GM12875 (cell line): ENCODE data around the gene LIMS2.

Experiments used
- H3K4me3 ChIP-seq: one replicate; pipeline ENCODE4 v1.5.1; 2011; ENCODE audit warnings: low read depth, low read length, control low read depth
- TF ChIP-seq, protein P1 (sequence below): IDR thresholded peaks from 2 replicates; pipeline ENCODE4 v1.5.1; 2011; ENCODE audit warnings: low read depth, mild to moderate bottlenecking, control low read depth, inconsistent platforms, low read length, moderate library complexity, borderline replicate concordance; ENCODE audit not compliant: insufficient read depth

Gene LIMS2

GRCh38 chr2:127647242-127648190 is 27.8 kb downstream of the LIMS2 start:
- TF ChIP-seq, protein P1, sequence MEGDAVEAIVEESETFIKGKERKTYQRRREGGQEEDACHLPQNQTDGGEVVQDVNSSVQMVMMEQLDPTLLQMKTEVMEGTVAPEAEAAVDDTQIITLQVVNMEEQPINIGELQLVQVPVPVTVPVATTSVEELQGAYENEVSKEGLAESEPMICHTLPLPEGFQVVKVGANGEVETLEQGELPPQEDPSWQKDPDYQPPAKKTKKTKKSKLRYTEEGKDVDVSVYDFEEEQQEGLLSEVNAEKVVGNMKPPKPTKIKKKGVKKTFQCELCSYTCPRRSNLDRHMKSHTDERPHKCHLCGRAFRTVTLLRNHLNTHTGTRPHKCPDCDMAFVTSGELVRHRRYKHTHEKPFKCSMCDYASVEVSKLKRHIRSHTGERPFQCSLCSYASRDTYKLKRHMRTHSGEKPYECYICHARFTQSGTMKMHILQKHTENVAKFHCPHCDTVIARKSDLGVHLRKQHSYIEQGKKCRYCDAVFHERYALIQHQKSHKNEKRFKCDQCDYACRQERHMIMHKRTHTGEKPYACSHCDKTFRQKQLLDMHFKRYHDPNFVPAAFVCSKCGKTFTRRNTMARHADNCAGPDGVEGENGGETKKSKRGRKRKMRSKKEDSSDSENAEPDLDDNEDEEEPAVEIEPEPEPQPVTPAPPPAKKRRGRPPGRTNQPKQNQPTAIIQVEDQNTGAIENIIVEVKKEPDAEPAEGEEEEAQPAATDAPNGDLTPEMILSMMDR, result no peak
- no peak overlapping the region for H3K4me3 ChIP-seq

DNA sequence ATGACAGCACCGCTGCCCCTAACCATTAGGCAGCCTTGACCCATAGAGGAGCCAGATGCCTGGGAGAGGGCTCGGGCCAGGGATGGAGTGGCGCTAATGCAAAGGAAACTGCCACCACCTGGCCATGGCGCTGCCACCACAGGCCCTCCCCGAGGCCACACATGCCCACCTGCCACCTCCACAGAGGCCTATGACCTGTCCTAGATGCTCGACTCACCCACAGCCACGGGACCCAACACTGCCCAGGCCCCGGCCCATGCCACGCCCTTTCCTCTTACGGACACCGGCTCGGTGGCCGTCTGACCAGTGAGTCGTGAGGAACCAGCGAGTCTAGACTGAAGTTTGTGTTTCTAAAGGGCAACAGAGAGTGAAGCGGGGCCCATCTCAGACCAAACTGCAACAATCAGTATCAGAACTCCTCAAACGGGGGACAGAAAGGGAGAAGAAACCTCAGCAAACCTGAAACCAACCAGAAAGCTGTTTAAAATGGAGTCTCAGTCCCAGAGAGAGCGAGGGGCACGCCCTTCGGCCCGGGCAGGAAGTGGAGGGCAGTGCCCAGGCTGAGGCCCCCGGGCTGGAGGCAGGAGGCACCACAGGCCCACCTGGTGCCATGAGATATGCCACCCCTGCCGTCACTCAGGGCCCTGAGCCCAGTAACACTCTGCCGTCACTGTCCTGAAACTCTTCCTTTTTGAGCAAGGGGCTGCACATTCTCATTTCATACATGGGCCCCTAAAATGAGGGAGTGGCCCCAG is 28.7 kb downstream of the LIMS2 start:
- no peak overlapping the region for H3K4me3 ChIP-seq
- TF ChIP-seq, protein P1, result no peak

DNA sequence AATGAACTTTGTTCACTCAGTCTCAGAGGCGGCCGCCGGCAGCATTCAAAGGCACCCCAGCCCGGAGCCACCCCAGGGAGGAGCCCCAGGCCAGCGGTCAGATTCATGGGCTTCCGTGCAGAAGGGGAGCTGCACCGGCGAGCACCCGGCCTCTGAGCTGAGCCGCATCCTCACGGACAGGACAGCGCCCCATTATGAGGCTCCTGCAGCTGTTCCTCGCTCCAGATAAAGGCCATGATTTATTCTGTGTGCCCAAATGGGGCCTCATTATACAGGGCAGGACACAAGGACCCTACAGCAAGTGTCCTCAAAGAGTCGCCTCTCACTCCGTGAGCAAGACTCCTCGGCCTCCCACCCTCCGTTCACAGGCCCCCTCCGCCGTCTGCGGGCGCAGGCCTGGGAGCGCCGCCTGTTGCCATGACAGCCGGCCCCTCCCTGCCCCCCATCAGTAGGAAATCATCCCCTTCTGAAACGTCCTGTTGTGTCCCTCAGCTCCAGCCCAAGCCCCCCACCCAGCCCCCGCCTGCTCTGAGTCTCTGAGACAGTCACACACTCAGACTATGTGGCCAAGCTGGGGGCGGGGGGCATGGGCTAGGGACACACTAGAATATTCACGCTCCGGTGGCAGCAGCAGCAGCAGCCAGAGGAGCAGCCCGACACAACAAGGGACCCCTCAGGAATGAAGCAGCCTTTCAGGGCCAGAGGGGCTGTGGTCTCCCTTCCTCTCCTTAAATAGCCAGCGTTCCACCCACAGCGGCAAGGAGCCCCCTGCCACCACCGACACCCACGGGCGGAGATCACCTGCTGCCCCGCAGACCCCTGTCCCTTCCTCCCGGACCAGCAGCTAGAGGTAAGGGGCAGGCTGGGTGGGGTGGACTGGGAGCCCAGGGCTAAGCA is 29.7 kb downstream of the LIMS2 start, which contains the start of gene GPR17:
GPR17 (plus strand) TSS at position 759 of the 897 bp plus-strand sequence. CDS start 4,583 bp downstream, outside the sequence.
- TF ChIP-seq, protein P1, result no peak
- no peak within 1 kb of the TSS for H3K4me3 ChIP-seq

DNA sequence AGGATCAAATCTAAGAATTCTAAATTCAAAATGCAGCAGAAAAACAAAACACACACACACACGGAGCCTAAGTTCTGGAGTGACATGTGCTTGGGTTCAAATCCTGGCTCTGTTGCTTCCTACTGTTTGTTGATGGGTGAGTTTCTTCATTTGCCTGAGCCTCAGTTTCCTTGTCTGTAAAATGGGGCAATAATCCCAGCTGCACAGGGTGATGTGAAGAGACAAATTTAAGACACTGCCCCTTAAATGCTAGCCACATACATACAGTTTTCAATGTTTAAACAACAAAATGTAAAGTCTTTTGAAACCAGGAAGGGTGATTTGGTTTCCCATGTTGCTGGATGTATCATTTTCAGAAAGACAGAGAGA is 30.3 kb downstream of the LIMS2 start:
- TF ChIP-seq, protein P1, result no peak
- H3K4me3 ChIP-seq, result no peak overlapping the region

- TF ChIP-seq, protein P1, result peak; percentile 24; the same call in 1 of the 2 replicates
- H3K4me3 ChIP-seq, result no peak overlapping the region
Measured at GRCh38 chr2:127644066-127645025, 31.0 kb downstream of the LIMS2 start.

- TF ChIP-seq, protein P1, result no peak
- no peak overlapping the region for H3K4me3 ChIP-seq
Measured at GRCh38 chr2:127643439-127644065, 31.8 kb downstream of the LIMS2 start.
